Measurements from ENCODE around the gene EVA1B.

EVA1B gene

GRCh38 chr1:36274201-36274600 is 49.2 kb downstream of the EVA1B start:
- no peak for DNase-seq

GRCh38 chr1:36273024-36273423 is 50.4 kb downstream of the EVA1B start:
- no peak for DNase-seq

Measured in NCI-H1092 (cell line).